Mesenchymal stem cell (in vitro differentiated cells and primary cell): Measurements from ENCODE around the gene RCN2.

ENCODE experiments used
- DNase-seq: peaks from one replicate; pipeline ENCODE4 v3.0.0-alpha.2; 2013
- H2AFZ ChIP-seq: one replicate; pipeline ENCODE4 v1.6.1; 2013; ENCODE audit warnings: low read depth, mild to moderate bottlenecking, control low read depth, inconsistent platforms, low read length, moderate library complexity
- H2AK5ac ChIP-seq: 2 replicates; pipeline ENCODE4 v1.6.1; 2013; ENCODE audit warnings: low read length, moderate library complexity, mild to moderate bottlenecking, inconsistent platforms; ENCODE audit not compliant: severe bottlenecking
- H2BK120ac ChIP-seq: one replicate; pipeline ENCODE4 v1.6.1; 2013; ENCODE audit warnings: low read depth, mild to moderate bottlenecking, inconsistent platforms, low read length, moderate library complexity
- H2BK12ac ChIP-seq, 2 experiments: one replicate each; pipeline ENCODE4 v1.6.1; 2013; ENCODE audit warnings: inconsistent platforms in 2 of 2, low read length in 2 of 2, mild to moderate bottlenecking in 2 of 2, moderate library complexity in 2 of 2, control low read depth in 1 of 2
- H2BK15ac ChIP-seq: one replicate; pipeline ENCODE4 v1.6.1; 2013; ENCODE audit warnings: mild to moderate bottlenecking, low read depth, inconsistent platforms; ENCODE audit not compliant: poor library complexity, severe bottlenecking
- H2BK5ac ChIP-seq: 2 replicates; pipeline ENCODE4 v1.6.1; 2013; ENCODE audit warnings: low read depth, mild to moderate bottlenecking, low read length, control low read depth, inconsistent platforms; ENCODE audit not compliant: poor library complexity, severe bottlenecking
- H3K14ac ChIP-seq, 2 experiments: one replicate each; pipeline ENCODE4 v1.6.1; 2013; ENCODE audit warnings: inconsistent platforms in 2 of 2, low read length in 2 of 2, control low read depth in 1 of 2, mild to moderate bottlenecking in 1 of 2, moderate library complexity in 1 of 2
- H3K18ac ChIP-seq, 2 experiments: one replicate each; pipeline ENCODE4 v1.6.1; 2013; ENCODE audit warnings: inconsistent platforms in 2 of 2, low read length in 2 of 2, control low read depth in 1 of 2, low read depth in 1 of 2, mild to moderate bottlenecking in 1 of 2
- H3K23ac ChIP-seq, 2 experiments: one replicate each; pipeline ENCODE4 v1.6.1; 2013; ENCODE audit warnings: inconsistent platforms in 2 of 2, low read length in 2 of 2, mild to moderate bottlenecking in 2 of 2, moderate library complexity in 2 of 2, control low read depth in 1 of 2
- H3K27ac ChIP-seq: 2 replicates; pipeline ENCODE4 v1.5.1; 2013; ENCODE audit warnings: mild to moderate bottlenecking, moderate library complexity, low read length, control low read depth, inconsistent platforms; ENCODE audit not compliant: poor library complexity, severe bottlenecking
- H3K27me3 ChIP-seq, 2 experiments: 2 replicates each; pipeline versions ENCODE4 v1.6.1 to v1.7.0; 2013; ENCODE audit warnings: low read length in 2 of 2, mild to moderate bottlenecking in 2 of 2, moderate library complexity in 2 of 2, control low read depth in 1 of 2, inconsistent platforms in 1 of 2; ENCODE audit not compliant: control insufficient read depth in 1 of 2, insufficient read depth in 1 of 2
- H3K36me3 ChIP-seq, 2 experiments: 2 replicates each; pipeline versions ENCODE4 v1.6.1 to v1.7.0; 2013; ENCODE audit warnings: low read length in 2 of 2, control low read depth in 1 of 2, inconsistent platforms in 1 of 2, low read depth in 1 of 2, mild to moderate bottlenecking in 1 of 2; ENCODE audit not compliant: insufficient read depth in 2 of 2, control insufficient read depth in 1 of 2
- H3K4ac ChIP-seq, 2 experiments: one replicate each; pipeline ENCODE4 v1.6.1; 2013; ENCODE audit warnings: inconsistent platforms in 2 of 2, low read length in 2 of 2, mild to moderate bottlenecking in 2 of 2, moderate library complexity in 2 of 2, control low read depth in 1 of 2, low read depth in 1 of 2
- H3K4me1 ChIP-seq: 2 replicates; pipeline ENCODE4 v1.6.1; 2013; ENCODE audit warnings: low read depth, low read length, control low read depth; ENCODE audit not compliant: control insufficient read depth, insufficient read depth
- H3K4me2 ChIP-seq: 2 replicates; pipeline ENCODE4 v1.6.1; 2013; ENCODE audit warnings: low read length, mild to moderate bottlenecking, inconsistent platforms; ENCODE audit not compliant: poor library complexity, severe bottlenecking
- H3K4me3 ChIP-seq, 2 experiments: 2 replicates each; pipeline versions ENCODE4 v1.5.1 to v1.7.0; 2013; ENCODE audit warnings: low read length in 2 of 2, mild to moderate bottlenecking in 2 of 2, control low read depth in 1 of 2, low read depth in 1 of 2; ENCODE audit not compliant: insufficient read depth in 1 of 2
- H3K79me1 ChIP-seq: replicated peaks from 2 replicates; pipeline ENCODE4 v1.6.1; 2013; ENCODE audit warnings: mild to moderate bottlenecking, control low read depth, low read length, inconsistent platforms; ENCODE audit not compliant: poor library complexity, severe bottlenecking
- H3K9ac ChIP-seq: 2 replicates; pipeline ENCODE4 v1.7.0; 2013; ENCODE audit warnings: mild to moderate bottlenecking, low read length, moderate library complexity
- H3K9me3 ChIP-seq: 2 replicates; pipeline ENCODE4 v1.7.0; 2013; ENCODE audit warnings: mild to moderate bottlenecking, low read length; ENCODE audit not compliant: control insufficient read depth
- H4K8ac ChIP-seq: one replicate; pipeline ENCODE4 v1.6.1; 2013; ENCODE audit warnings: inconsistent platforms, mild to moderate bottlenecking, low read length, moderate library complexity
- H4K91ac ChIP-seq: one replicate; pipeline ENCODE4 v1.6.1; 2013; ENCODE audit warnings: mild to moderate bottlenecking, low read length, inconsistent platforms
- WGBS: methylation state at CpG from one replicate; pipeline ENCODE4 v1.1.7; 2013; ENCODE audit warnings: mixed read lengths; 5-methylcytosine and 5-hydroxymethylcytosine counted together

RCN2 gene

DNA sequence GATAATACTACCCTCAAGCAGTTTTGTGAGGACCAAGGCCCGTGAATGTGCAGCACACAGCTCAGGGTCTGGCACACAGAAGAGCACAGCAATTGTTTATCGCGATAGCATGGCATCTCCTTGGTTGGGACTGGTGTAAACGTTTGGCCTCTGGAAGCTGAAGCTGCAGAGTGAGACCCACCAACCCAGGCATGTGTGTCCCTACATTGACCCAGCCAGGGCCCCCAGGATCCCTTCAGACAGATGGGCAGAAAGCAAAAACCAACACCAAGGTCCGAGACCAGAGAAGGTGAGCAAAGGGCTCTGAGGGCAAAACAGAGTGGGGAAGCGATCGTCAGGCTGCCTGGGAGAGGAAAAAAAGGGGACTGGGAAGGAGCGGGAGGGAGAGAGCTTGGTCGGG, 50.8 kb downstream of the RCN2 start:
- no peak overlapping the region for H4K8ac ChIP-seq
- no peak overlapping the region for H2AK5ac ChIP-seq
- H2BK15ac ChIP-seq = no peak overlapping the region
- H3K36me3 ChIP-seq = no peaks in the 10 kb centered on the region
- H2BK120ac ChIP-seq = no peak overlapping the region
- H3K27me3 ChIP-seq = peaks cover 0 to 16% of the 10 kb centered on the region in 2 experiments
- H3K27ac ChIP-seq = no peak overlapping the region
- H2BK12ac ChIP-seq = no peak overlapping the region
- no peak overlapping the region for H3K14ac ChIP-seq
- no peak overlapping the region for H3K18ac ChIP-seq
- no peaks in the 10 kb centered on the region for H3K79me1 ChIP-seq
- H3K4ac ChIP-seq = no peak overlapping the region
- no peak overlapping the region for H2AFZ ChIP-seq
- H2BK5ac ChIP-seq = no peak overlapping the region
- no peak overlapping the region for H4K91ac ChIP-seq
- no peak overlapping the region for H3K9ac ChIP-seq
- 92% methylated on average over 9 of the region's 9 CpGs for WGBS
- H3K9me3 ChIP-seq = peaks cover 7% of the 10 kb centered on the region
- no peak overlapping the region for H3K4me3 ChIP-seq
- DNase-seq = no peak
- H3K23ac ChIP-seq = no peak overlapping the region
- H3K4me1 ChIP-seq = peaks cover 3% of the 10 kb centered on the region
- H3K4me2 ChIP-seq = no peak overlapping the region

- no peak overlapping the region for H2BK120ac ChIP-seq
- peaks cover 0 to 16% of the 10 kb centered on the region in 2 experiments for H3K27me3 ChIP-seq
- no peak overlapping the region for H2BK15ac ChIP-seq
- H3K14ac ChIP-seq = no peak overlapping the region
- H3K27ac ChIP-seq = no peak overlapping the region
- WGBS = 93% methylated on average over 6 of the region's 6 CpGs
- no peaks in the 10 kb centered on the region for H3K36me3 ChIP-seq
- peaks cover 3% of the 10 kb centered on the region for H3K4me1 ChIP-seq
- no peak overlapping the region for H4K91ac ChIP-seq
- no peak overlapping the region for H4K8ac ChIP-seq
- no peak overlapping the region for H3K18ac ChIP-seq
- H3K9ac ChIP-seq = no peak overlapping the region
- no peak overlapping the region for H2AFZ ChIP-seq
- DNase-seq = no peak
- no peak overlapping the region for H2BK12ac ChIP-seq
- no peak overlapping the region for H3K4me3 ChIP-seq
- no peak overlapping the region for H3K23ac ChIP-seq
- H2AK5ac ChIP-seq = no peak overlapping the region
- no peak overlapping the region for H3K4me2 ChIP-seq
- peaks cover 7% of the 10 kb centered on the region for H3K9me3 ChIP-seq
- no peak overlapping the region for H3K4ac ChIP-seq
- H2BK5ac ChIP-seq = no peak overlapping the region
- H3K79me1 ChIP-seq = no peaks in the 10 kb centered on the region
Observed at GRCh38 chr15:76982756-76983155, 51.2 kb downstream of the RCN2 start.

GRCh38 chr15:76983590-76984375, 52.2 kb downstream of the RCN2 start:
- Histone ChIP-seq H3K27me3 (peaks cover 4 to 16% of the 10 kb centered on the region in 2 experiments), H3K4ac (no peak overlapping the region), H3K36me3 (no peaks in the 10 kb centered on the region), H4K8ac (no peak overlapping the region), H2AK5ac (no peak overlapping the region), H2BK120ac (no peak overlapping the region), H2BK15ac (no peak overlapping the region), H4K91ac (no peak overlapping the region), H3K27ac (no peak overlapping the region), H3K4me3 (no peak overlapping the region), H3K14ac (no peak overlapping the region), H2BK5ac (no peak overlapping the region), H3K79me1 (no peaks in the 10 kb centered on the region), H2AFZ (no peak overlapping the region), H3K23ac (no peak overlapping the region), H3K18ac (no peak overlapping the region), H3K9me3 (no peaks in the 10 kb centered on the region), H3K4me1 (peaks cover 3% of the 10 kb centered on the region), H2BK12ac (no peak overlapping the region), H3K9ac (no peak overlapping the region), H3K4me2 (no peak overlapping the region)
- no peak for DNase-seq
- 84% methylated on average over 4 of the region's 4 CpGs for WGBS

- Histone ChIP-seq H2BK5ac (no peak overlapping the region), H3K14ac (no peak overlapping the region), H2BK120ac (no peak overlapping the region), H3K27ac (no peak overlapping the region), H3K4me2 (no peak overlapping the region), H3K9ac (no peak overlapping the region), H4K8ac (no peak overlapping the region), H3K4ac (no peak overlapping the region), H2BK15ac (no peak overlapping the region), H3K9me3 (no peaks in the 10 kb centered on the region), H2AK5ac (no peak overlapping the region), H2AFZ (no peak overlapping the region), H3K79me1 (no peaks in the 10 kb centered on the region), H3K4me3 (no peak overlapping the region), H4K91ac (no peak overlapping the region), H3K23ac (no peak overlapping the region), H3K18ac (no peak overlapping the region), H3K27me3 (peaks cover 7 to 19% of the 10 kb centered on the region in 2 experiments), H3K4me1 (peaks cover 3% of the 10 kb centered on the region), H2BK12ac (no peak overlapping the region), H3K36me3 (no peaks in the 10 kb centered on the region)
- no peak for DNase-seq
- 88% methylated on average over 3 of the region's 3 CpGs for WGBS
Observed at GRCh38 chr15:76986743-76987142, 55.2 kb downstream of the RCN2 start.
